ENCODE data around the gene CTLA4.
A peak's percentile ranks its signal among the peaks of the same experiment; 100 is the strongest.

CTLA4 gene

DNA sequence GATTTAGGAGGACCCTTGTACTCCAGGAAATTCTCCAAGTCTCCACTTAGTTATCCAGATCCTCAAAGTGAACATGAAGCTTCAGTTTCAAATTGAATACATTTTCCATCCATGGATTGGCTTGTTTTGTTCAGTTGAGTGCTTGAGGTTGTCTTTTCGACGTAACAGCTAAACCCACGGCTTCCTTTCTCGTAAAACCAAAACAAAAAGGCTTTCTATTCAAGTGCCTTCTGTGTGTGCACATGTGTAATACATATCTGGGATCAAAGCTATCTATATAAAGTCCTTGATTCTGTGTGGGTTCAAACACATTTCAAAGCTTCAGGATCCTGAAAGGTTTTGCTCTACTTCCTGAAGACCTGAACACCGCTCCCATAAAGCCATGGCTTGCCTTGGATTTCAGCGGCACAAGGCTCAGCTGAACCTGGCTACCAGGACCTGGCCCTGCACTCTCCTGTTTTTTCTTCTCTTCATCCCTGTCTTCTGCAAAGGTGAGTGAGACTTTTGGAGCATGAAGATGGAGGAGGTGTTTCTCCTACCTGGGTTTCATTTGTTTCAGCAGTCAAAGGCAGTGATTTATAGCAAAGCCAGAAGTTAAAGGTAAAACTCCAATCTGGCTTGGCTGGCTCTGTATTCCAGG lies at the start of gene CTLA4:
Gene CTLA4, plus strand, starts transcription at position 211 of the 640 bp plus-strand sequence. Its CDS starts 172 bp downstream, at position 383.
- no peak for DNase-seq (ENCODE audit: low read depth in 3 of 3)

DNA sequence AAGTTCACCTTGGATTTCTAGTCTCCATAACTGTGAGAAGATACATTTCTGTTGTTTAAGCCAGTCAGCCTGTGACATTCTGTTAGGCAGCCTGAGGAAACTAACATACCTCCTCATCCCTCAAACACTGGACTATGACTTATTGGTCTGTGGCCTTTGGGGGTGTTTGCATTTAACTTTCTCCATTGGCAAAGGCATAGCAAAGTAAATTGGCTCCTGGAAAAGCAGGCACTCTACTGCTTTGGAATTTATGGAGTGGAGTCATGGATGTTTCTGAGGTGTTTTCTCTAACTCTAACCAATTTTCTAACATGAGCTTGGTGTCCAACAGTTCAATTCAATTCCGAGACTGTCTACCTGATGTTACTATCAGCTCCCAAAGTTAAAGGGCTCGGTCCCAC lies 48.9 kb upstream of the CTLA4 start:
- DNase-seq (ENCODE audit: low read depth in 3 of 3): no peak

DNA sequence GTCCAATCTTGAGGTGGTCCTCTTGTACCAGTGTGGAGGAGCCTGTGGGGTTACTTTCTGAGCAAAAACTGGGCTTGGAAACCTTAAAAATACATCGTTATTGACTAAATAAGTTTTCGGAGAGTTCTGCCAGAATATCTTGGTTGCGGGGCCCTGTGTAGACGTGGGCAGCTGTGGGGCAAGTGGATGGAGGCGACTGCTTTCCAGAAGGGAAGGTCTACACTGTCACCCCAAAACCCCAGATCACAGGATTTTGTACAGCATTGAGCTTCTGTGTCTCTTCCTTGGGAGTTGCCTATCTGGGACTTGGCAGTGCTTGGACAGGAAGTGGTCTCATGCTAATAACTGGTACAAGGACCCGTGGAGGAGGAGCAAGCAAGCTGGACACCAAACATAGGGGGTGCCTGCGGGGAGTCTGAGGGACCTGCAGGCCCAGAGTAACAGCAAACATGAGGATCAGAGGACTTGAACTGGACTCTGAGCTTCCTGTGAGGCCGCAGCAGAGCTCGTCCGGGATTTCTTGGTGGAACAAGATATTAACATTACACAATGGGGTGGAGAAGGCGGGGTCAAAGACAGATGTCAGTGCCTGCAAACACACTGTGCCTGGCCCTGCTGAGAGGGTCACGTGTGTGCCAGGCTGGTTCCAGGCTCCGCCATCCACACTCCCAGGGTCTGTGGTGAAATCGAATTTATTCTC lies 48.0 kb upstream of the CTLA4 start:
- DNase-seq (ENCODE audit: low read depth in 3 of 3): no peak

DNA sequence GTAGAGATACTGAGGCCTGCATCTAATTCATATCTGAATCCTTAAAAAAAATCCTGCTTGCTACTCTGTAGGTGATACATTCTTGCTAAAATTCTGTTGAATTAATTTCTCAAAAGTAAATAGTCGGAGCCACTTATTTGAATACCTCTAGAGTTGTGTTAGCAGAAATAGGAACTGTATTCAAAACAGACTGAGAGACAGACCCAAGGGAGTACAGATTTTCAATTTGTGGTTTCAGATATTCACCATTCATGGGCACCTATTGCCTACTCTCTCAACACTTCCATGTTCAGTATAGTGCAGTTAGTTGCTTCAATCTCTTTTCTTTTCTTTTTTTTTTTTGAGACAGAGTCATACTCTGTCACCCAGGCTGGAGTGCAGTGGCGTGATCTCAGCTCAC lies 46.6 kb upstream of the CTLA4 start:
- no peak for DNase-seq (ENCODE audit: low read depth in 3 of 3)

DNA sequence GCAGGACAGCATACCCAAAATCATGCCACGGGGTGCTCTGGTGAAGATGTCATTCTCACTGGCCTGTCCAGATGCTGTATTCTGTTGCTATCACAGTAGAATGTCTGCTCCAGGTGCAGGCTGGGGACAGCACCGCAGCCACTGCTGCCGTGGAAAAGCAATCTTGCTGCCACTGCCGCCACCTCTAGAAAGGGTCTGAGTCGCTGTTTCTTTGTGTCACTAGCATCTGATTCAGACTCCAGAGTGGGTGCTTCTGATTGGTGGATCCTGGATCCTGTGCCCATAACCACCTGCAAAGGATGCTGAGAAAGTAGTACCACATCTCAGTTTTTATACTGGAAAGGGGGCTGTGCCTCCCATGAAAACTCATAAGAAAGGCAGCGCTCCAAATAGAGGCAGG lies 45.3 kb upstream of the CTLA4 start:
- DNase-seq (ENCODE audit: low read depth in 3 of 3): no peak

DNA sequence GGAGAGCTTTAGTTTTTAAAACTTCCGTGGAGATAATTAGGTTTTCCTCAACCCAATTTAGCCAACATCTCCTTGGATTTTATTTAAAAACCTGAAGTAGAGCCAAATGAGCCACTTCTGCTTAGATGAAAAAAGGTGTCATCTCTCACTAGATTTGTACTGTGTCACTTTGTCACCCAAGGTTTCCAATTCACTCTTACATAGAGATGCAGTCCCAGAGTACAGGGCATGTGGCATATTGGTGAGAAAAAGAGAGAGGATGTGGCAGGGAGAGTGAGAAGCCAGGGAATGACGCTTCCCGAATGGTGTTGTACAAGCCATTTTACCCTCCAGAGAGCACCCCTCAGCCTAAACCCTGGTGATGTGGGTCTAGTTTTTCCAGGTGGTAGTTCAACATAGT lies 44.4 kb upstream of the CTLA4 start:
- no peak for DNase-seq (ENCODE audit: low read depth in 3 of 3)

DNA sequence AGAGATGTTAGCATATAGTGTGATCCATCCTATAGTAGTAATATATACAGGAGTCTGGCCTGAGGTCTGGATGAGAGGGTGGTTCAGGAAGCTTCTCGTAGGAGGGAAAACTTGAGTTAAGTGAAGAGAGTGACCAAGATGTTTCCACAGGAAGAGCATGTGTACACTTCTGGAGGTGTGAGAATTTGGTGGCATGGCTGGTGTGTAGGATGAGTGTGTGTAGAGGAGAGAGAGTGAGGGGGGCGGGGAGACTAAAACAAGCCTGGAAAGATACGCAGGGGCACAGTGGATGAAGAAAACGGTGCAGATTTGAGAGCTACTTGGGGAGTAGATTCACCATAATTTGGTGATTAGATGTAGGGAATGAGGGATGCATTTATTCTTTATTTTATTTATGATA lies 43.5 kb upstream of the CTLA4 start:
- DNase-seq (ENCODE audit: low read depth in 3 of 3): peak in 1 of 3 experiments; percentile 46

DNA sequence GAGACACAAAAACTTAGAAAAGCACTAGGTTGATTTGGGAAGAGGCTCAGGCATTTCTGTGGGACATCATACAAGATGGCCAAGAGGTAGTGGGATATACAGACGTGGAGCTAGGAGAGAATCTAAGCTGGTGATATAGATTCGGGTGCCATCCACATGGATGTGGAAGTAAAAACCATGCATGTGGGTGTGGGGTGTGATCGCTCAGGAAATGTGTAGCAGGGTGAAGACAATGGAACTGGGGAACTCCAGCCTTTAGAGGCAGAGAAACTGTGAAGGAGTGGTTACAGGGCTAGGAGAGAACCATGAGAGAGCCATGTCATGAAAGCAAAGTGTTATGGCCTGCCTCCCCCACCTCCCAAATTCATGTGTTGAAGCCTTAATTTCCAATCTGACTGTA lies 43.0 kb upstream of the CTLA4 start:
- DNase-seq (ENCODE audit: low read depth in 3 of 3): no peak

DNA sequence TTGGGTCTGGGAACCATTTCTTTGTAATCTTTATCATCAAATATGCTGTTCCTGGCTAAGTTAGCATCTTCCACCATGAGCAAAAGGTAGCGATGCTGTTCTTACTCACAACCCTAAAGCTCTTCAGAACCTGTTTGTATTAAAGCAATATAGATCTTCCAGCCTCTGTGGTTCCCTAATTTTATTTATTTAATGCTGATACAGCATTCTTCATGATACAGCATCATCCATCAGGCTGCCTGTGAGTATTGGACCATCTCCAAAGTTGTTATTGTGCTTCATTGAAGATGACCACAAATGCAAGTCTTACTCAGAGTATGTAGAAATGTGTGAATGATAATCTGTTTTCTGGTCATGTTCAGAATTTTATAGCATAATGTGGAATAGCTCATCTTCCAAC lies 40.9 kb upstream of the CTLA4 start:
- no peak for DNase-seq (ENCODE audit: low read depth in 3 of 3)

DNA sequence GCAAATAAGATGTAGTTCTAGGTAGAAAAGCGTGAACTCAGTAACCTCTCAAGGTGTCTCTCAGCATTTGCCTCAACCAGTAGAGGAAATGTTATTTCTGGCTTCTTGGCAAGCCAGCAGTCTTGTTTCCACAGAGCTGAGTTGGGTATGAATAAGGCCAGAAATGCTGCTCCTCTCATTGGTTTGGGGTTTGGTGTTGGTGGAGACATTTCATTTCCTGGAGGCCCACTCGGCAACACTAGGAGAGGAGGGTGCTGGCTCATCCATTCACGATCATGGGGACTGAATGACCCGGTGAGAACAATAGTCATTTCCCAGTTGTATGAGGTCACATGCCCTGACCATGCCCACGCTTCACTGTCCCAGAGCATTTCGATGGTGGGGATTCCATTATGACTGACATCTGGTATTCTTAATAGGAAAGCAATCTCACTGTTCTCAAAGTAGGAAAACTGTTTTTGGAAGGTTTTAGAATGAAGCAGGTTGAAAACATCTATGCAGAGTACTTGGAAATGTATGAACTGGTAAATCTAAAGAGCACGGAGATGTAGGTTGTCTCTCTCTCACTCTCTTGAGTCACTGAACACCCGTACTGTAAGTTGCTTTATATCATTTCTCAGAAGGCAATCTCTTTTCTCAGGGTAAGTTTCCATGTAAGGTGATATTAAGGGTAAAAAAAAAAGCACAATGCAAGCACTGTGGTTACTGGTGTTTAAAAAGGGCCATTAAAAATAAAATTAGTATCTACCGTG lies 37.1 kb upstream of the CTLA4 start:
- peak in 2 of 3 experiments; percentile 48 to 70 for DNase-seq (ENCODE audit: low read depth in 3 of 3)

DNA sequence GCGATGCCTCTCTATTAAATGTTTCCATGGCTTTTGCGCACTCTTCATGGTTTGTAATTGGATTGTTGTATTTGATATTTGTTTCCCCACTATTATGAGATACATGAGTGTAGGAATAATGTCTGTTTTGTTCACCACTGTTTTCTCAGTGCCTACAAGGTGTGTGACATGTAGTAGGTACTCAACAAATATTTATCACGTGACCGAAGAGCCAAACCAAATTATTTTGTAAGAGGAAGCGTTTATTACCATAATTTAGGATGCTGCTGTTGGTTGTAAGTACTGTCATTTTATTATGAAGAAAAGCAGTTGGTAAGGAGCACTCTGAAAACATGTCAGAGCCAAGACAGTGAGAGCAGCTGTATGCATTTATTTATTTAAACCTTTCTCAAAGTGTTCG lies 32.2 kb upstream of the CTLA4 start:
- DNase-seq (ENCODE audit: low read depth in 3 of 3): no peak

DNA sequence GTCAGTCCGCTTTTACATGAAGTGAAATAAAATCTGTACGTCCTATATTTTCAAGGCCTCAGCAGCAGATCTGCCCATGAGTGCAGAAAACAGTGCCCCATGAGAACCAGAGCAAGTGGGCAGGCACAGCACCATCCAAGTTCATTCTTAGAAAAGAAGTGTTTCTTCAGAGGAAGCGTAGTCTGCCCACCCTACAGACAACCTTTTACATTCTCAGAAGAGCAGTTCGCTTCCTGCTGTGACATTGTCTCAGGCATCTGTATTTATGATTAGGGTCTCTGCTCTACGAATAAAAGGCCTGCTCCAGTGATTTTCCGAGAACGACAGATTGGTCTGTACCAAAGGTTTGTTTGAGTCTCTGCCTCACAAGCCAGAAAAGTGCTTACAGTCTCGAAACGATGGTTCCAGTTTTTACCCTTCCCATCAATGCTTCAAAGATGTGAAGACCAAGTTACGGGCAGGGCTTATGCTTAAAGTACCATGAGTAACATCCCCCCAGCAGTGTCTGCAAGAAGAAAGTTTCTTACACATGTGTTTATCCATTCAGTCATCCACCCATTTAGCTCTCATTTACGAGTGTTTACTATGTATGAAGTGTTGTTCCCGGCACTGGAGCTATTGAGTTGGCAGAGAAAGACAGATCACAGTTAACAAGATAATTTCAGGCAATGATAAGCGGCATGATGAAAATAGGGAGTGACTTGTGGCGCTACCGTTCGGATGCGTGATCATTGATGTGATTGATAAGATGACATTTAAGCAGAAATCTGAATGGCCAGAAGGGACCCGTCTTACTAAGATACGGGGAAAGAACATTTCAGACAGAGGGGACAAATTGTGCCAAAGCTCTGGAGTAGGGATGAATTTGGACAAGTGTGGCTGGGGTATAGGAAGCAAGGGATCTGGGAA lies 31.4 kb upstream of the CTLA4 start:
- no peak for DNase-seq (ENCODE audit: low read depth in 3 of 3)

DNA sequence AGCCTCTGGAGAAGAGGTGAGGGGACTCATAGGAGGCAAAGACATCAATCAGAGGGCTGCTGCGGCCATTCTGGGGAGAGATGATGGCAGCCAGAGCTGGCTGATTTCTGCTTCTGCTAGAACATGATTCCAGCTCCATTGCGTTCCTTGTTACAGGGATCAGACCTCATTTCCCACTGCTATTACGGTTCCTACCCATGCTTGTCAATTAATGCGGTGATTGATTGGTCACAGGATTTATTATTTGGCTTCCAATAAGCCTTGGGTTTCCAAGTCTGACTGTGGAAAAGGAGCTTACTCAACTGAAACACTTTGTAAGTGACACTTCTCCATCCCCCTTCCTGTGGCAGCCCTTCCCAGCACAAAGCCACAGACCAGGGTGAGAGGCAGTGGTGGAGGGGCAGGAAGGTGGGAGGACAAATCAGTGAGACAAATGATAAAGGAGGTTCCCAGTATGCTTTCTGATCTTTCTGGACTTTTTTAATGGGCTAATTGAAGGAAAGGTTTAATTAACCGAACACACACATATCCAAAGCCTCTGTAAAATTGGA lies 26.8 kb upstream of the CTLA4 start:
- no peak for DNase-seq (ENCODE audit: low read depth in 3 of 3)

DNA sequence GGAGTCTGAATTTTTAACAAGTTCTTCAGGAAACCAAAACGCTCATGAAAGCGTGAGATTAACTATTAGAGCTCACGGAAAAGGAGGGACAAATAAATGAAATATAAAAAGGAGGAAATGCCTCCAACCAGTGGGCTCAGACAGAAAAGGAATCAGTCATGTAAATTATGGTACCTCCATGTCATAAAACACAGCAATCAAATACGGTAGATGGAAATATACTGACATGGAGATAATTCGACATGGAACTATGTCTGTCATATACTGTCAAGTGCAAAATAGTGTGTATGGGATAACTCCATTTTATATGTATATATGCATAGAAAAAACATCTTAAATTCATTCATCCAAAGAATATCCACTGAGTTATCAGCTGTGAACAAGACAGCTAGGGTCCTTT lies 25.9 kb upstream of the CTLA4 start:
- no peak for DNase-seq (ENCODE audit: low read depth in 3 of 3)

DNA sequence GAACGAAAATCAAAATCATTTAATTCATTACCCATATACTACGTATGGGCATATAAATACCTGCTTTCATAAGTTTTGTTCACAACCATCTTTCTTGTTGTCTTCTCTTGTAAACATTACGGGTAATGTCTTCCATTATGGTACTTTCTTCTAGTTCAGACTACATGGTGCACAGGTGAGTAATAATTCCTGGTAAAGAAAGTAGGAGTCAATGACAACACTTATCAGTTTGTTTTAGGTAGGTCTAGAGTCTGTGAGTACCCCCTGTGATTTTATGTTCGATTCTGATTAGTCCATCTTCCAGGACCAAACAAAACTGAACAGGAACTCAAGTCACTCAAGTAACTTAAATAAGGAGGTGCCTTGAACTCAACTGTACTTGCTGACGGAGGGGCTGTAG lies 25.2 kb upstream of the CTLA4 start:
- no peak for DNase-seq (ENCODE audit: low read depth in 3 of 3)

DNA sequence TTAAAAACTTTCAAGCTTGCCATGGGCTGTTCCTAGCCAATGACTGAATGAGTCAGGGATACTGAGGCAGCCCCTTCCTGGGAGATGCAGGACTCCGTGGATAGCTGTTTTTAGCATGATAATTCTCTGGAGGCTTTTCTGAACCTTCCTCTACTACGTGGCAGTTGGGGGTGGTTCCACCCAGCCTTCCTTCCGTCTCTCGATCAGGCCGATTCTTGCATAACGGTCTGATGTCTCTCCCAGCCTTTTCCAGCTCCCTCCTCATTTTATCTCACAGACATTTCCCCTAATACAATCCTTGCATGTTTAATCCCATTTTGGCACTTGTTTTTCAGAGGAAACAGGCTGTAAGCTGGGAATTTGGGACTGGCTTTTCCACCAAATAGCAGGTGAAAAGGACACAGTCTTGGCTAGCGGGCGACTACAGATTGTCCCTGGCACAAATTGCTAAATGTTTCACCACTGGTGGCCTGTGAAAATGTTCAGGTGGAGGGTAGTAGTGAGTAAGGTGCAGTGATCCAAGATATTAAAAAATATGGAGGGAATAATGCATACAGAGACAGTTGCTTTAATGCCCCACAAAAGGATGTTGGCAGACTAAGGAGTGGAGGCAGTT lies 21.0 kb upstream of the CTLA4 start:
- no peak for DNase-seq (ENCODE audit: low read depth in 3 of 3)

DNA sequence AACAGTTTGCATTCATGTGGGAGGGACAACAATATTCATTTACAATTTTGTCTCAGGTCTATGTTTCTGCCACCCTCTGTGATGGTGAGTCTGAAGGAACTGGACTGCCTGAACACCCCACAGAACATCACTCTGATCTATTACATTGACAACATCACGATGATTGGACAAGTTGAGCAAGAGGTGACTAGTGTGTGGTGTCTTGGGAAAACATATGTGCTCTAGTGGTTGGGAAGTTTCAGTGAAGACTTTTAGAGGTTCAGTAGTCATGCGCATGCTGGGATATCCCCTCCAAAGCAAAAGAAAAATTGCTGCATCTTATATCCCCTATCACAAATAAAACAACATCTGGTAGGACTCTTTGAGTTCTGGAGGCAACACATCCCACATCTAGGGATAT lies 18.6 kb upstream of the CTLA4 start:
- no peak for DNase-seq (ENCODE audit: low read depth in 3 of 3)

DNA sequence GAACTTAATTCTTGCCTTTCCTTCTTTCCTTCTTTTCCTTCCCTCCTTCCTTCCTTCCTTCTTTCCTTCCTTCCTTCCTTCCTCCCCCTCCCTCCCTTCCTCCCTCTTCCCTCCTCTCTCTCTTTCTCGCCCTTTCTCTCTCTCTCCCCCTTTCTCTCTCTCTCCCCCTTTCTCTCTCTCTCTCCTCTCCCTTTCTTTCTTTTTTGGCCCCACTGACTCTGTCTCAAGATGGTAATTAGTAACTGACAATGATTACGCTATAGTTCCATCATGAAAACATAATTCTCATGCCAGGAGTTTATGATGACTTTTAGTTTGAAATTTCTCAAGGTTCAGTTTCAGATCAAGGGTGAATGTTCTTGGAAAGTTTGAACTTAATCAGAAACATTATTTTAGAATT lies 14.8 kb upstream of the CTLA4 start:
- no peak for DNase-seq (ENCODE audit: low read depth in 3 of 3)

DNA sequence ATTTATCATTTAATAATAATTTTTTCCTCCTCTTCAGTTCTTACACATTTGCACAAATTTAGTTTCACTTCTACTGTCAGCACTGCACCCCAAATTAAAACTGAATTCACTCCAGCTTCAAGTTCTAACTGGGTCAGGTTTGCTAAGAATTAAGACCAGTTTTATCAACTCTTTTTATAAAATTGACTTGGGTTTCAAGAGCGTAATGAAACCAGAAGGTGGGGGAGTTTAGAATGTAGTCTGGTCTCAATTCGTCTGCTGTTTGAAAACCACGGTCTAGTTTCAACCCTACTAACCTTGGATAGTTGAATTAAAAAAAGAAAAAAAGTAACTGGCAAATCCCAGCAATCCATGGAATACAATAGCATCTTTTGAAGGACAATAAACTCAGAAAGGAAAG lies 14.3 kb upstream of the CTLA4 start:
- DNase-seq (ENCODE audit: low read depth in 3 of 3): no peak

DNA sequence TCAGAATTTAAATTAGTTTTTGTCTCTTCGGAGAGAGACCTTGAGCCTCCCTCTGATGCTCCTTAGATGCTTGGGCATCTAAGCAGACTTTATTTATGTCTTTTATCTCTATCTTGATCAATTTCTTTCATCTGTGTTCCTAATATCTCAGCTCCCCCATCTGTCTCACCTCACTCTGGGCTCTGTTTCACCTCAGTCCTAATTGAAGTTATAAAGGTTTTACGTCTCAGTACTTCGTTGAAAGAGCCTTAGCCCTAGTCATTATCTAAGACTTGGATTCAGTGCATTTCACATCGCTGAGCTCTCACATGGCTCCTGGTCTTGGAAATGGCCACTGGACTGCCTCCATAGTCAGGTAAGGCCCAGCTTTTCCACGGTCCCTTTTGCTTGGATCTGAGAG lies 13.8 kb upstream of the CTLA4 start:
- no peak for DNase-seq (ENCODE audit: low read depth in 3 of 3)

DNA sequence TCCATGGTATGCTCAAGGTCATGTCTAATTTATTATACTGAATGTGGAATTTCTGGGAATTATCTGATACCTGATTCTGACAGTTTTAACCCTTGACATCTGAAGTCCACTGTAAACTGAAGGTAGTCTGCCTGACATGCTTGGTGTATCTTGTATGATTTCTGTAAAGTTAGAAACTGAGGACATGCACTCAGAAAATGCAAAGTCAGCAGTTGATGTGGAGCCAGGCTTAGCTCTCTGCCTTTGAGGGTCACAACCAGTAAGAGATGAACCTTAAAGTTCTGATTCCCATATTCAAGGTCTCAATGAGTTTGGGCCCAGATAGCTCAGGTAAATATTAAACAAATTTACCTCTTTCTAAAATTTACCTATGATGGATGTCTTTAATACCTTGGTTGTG lies 12.3 kb upstream of the CTLA4 start:
- DNase-seq (ENCODE audit: low read depth in 3 of 3): no peak
